H1 (cell line): ENCODE data around the gene C19orf85. TPM values are rescaled to one million over a fixed set of nuclear protein-coding genes. Genes with fewer than 3 reads are reported as not detected.

Experiments
- CTCF ChIA-PET: fragments of 300-600 bp; sonication (Branson Sonifier 250); formaldehyde crosslinking; loops from one replicate; lab custom pipeline; 2021; ENCODE audit not compliant: partially characterized antibody; lab: Charles Lee
- POLR2A ChIA-PET: fragments of 300-600 bp; sonication (Branson Sonifier 250); formaldehyde crosslinking; loops from one replicate; lab custom pipeline; 2021; ENCODE audit warnings: inconsistent platforms; ENCODE audit not compliant: partially characterized antibody; lab: Charles Lee
- DNase-seq, 2 experiments: peaks; one replicate each; pipeline versions ENCODE4 v3.0.0 to v3.0.0-alpha.2; 2010 to 2022; ENCODE audit warnings: low spot score in 2 of 2, low read depth in 1 of 2, mixed read lengths in 1 of 2
- FAIRE-seq: peaks from 2 replicates; lab custom pipeline; 2011; peaks lifted over from hg19 to GRCh38; lab: Jason Lieb, UNC
- H2AFZ ChIP-seq: 2 replicates; pipeline ENCODE4 v1.8.1; 2012; ENCODE audit warnings: low read length, inconsistent platforms
- H2AK5ac ChIP-seq: 2 replicates; pipeline ENCODE4 v1.6.1; 2013; ENCODE audit warnings: low read depth, low read length
- H2BK120ac ChIP-seq: replicated peaks from 2 replicates; pipeline ENCODE3; 2013; ENCODE audit warnings: low read depth, low read length, inconsistent platforms
- H2BK12ac ChIP-seq: 2 replicates; pipeline ENCODE4 v1.6.1; 2013; ENCODE audit warnings: low read depth, low read length
- H2BK15ac ChIP-seq: 2 replicates; pipeline ENCODE4 v1.6.1; 2013; ENCODE audit warnings: low read length
- H2BK20ac ChIP-seq: 2 replicates; pipeline ENCODE4 v1.6.1; 2013; ENCODE audit warnings: low read length
- H2BK5ac ChIP-seq: 2 replicates; pipeline ENCODE4 v1.6.1; 2013; ENCODE audit warnings: low read depth, low read length
- H3K14ac ChIP-seq: 2 replicates; pipeline ENCODE4 v1.6.1; 2013; ENCODE audit warnings: inconsistent platforms; ENCODE audit not compliant: insufficient read length
- H3K18ac ChIP-seq: 2 replicates; pipeline ENCODE4 v1.6.1; 2013; ENCODE audit warnings: low read length; ENCODE audit errors: extremely low read depth
- H3K23ac ChIP-seq: 2 replicates; pipeline ENCODE4 v1.6.1; 2013; ENCODE audit warnings: inconsistent platforms; ENCODE audit not compliant: insufficient read length
- H3K23me2 ChIP-seq: 2 replicates; pipeline ENCODE4 v1.6.1; 2013; ENCODE audit warnings: low read depth, low read length
- H3K27ac ChIP-seq: 2 replicates; pipeline ENCODE4 v1.6.1; 2011; ENCODE audit warnings: low read depth, low read length, inconsistent platforms
- H3K27me3 ChIP-seq, 4 experiments: replicated peaks in 1 of 4; 1 replicate in 1 of 4; 2 replicates in 3 of 4; pipeline versions ENCODE4 v1.6.1 to v1.8.1; 2011 to 2013; ENCODE audit warnings: low read length in 3 of 4, mild to moderate bottlenecking in 3 of 4, inconsistent platforms in 2 of 4, mixed read lengths in 2 of 4, moderate library complexity in 1 of 4; ENCODE audit not compliant: control insufficient read depth in 3 of 4, insufficient read depth in 3 of 4; ENCODE audit errors: extremely low read depth in 1 of 4
- H3K36me3 ChIP-seq, 4 experiments: 2 replicates each; pipeline versions ENCODE4 v1.6.1 to v1.8.1; 2011 to 2013; ENCODE audit warnings: mild to moderate bottlenecking in 4 of 4, low read length in 3 of 4, moderate library complexity in 2 of 4, control low read depth in 1 of 4, inconsistent platforms in 1 of 4; ENCODE audit not compliant: insufficient read depth in 4 of 4, control insufficient read depth in 2 of 4
- H3K4ac ChIP-seq: replicated peaks from 2 replicates; pipeline ENCODE3; 2013; ENCODE audit warnings: low read length, low read depth, mixed read lengths, inconsistent platforms; ENCODE audit not compliant: insufficient read length
- H3K4me1 ChIP-seq, 4 experiments: replicated peaks in 1 of 4; 1 replicate in 1 of 4; 2 replicates in 3 of 4; pipeline versions ENCODE4 v1.6.1 to v1.8.1; 2011 to 2013; ENCODE audit warnings: low read length in 3 of 4, inconsistent platforms in 2 of 4, mixed read lengths in 1 of 4; ENCODE audit not compliant: insufficient read depth in 4 of 4, control insufficient read depth in 3 of 4
- H3K4me2 ChIP-seq, 2 experiments: 2 replicates each; pipeline versions ENCODE4 v1.6.1 to v1.8.1; 2011 to 2013; ENCODE audit warnings: low read depth in 2 of 2, low read length in 2 of 2, control low read depth in 1 of 2, inconsistent platforms in 1 of 2, mild to moderate bottlenecking in 1 of 2; ENCODE audit not compliant: insufficient read depth in 1 of 2
- H3K4me3 ChIP-seq, 4 experiments: fragments of 200-600, 300-600 bp in 1 of 4; sonication (generic), shearing (Covaris generic), sonication (Bioruptor Twin) in 1 of 4; 2 replicates each; pipeline versions ENCODE4 v1.5.1 to v1.8.1; 2011 to 2016; ENCODE audit warnings: low read length in 4 of 4, low read depth in 3 of 4, control low read depth in 2 of 4, inconsistent platforms in 2 of 4, mild to moderate bottlenecking in 2 of 4, mixed read lengths in 1 of 4, moderate library complexity in 1 of 4; ENCODE audit not compliant: insufficient read depth in 2 of 4; ENCODE audit errors: extremely low read depth in 1 of 4
- H3K56ac ChIP-seq: replicated peaks from 2 replicates; pipeline ENCODE3; 2013; ENCODE audit warnings: low read depth, mild to moderate bottlenecking, mixed read lengths, low read length, inconsistent platforms; ENCODE audit not compliant: insufficient read length
- H3K79me1 ChIP-seq: 2 replicates; pipeline ENCODE4 v1.6.1; 2013; ENCODE audit warnings: low read depth, low read length, control low read depth
- H3K79me2 ChIP-seq, 2 experiments: 2 replicates each; pipeline versions ENCODE4 v1.6.1 to v1.8.1; 2012 to 2013; ENCODE audit warnings: low read length in 2 of 2, mild to moderate bottlenecking in 2 of 2, inconsistent platforms in 1 of 2; ENCODE audit not compliant: insufficient read depth in 2 of 2, control insufficient read depth in 1 of 2
- H3K9ac ChIP-seq, 4 experiments: replicated peaks in 1 of 4; 1 replicate in 1 of 4; 2 replicates in 3 of 4; pipeline versions ENCODE4 v1.6.1 to v1.8.1; 2011 to 2013; ENCODE audit warnings: low read depth in 3 of 4, low read length in 3 of 4, control low read depth in 2 of 4, mild to moderate bottlenecking in 2 of 4, moderate library complexity in 2 of 4, inconsistent platforms in 1 of 4; ENCODE audit errors: extremely low read depth in 1 of 4
- H3K9me3 ChIP-seq, 2 experiments: 2 replicates each; pipeline versions ENCODE4 v1.6.1 to v1.8.1; 2012 to 2013; ENCODE audit warnings: mild to moderate bottlenecking in 2 of 2, moderate library complexity in 2 of 2, control low read depth in 1 of 2, inconsistent platforms in 1 of 2, low read depth in 1 of 2, low read length in 1 of 2, mixed read lengths in 1 of 2; ENCODE audit not compliant: insufficient read depth in 2 of 2
- H4K20me1 ChIP-seq, 2 experiments: replicated peaks in 1 of 2; 2 replicates each; pipeline versions ENCODE3 to v1.8.1; 2011 to 2013; ENCODE audit warnings: inconsistent platforms in 2 of 2, low read length in 2 of 2, mild to moderate bottlenecking in 1 of 2; ENCODE audit not compliant: insufficient read depth in 2 of 2, control insufficient read depth in 1 of 2
- H4K5ac ChIP-seq: 2 replicates; pipeline ENCODE4 v1.6.1; 2013; ENCODE audit warnings: low read length, low read depth, mixed read lengths, inconsistent platforms; ENCODE audit not compliant: insufficient read length
- H4K8ac ChIP-seq: 2 replicates; pipeline ENCODE4 v1.8.0; 2013; ENCODE audit warnings: mild to moderate bottlenecking, moderate library complexity, low read length, inconsistent platforms; ENCODE audit not compliant: insufficient read depth; ENCODE audit errors: extremely low read depth
- H4K91ac ChIP-seq: replicated peaks from 2 replicates; pipeline ENCODE3; 2013; ENCODE audit warnings: low read length, mixed read lengths, inconsistent platforms; ENCODE audit not compliant: insufficient read length
- FOSL1 ChIP-seq: IDR thresholded peaks from 2 replicates; pipeline ENCODE4 v1.6.1; 2011; ENCODE audit warnings: mild to moderate bottlenecking, low read depth, low read length, moderate library complexity; ENCODE audit not compliant: insufficient read depth
- GTF2F1 ChIP-seq: IDR thresholded peaks from 2 replicates; pipeline ENCODE4 v1.6.1; 2012; ENCODE audit warnings: low read depth, low read length, improper control_type of control experiment, borderline replicate concordance
- KDM4A ChIP-seq: IDR thresholded peaks from one replicate; pipeline ENCODE4 v1.7.1; 2012; ENCODE audit warnings: low read depth, mild to moderate bottlenecking, moderate library complexity, low read length, inconsistent platforms; ENCODE audit not compliant: severe bottlenecking
- RFX5 ChIP-seq: IDR thresholded peaks from 2 replicates; pipeline ENCODE4 v1.6.1; 2011; ENCODE audit warnings: low read depth, low read length, improper control_type of control experiment, borderline replicate concordance
- WGBS, 2 experiments: shearing (Covaris generic) in 1 of 2; methylation state at CpG; one replicate each; pipeline versions ENCODE4 v1.1.6 to v1.1.7; 2013 to 2015; ENCODE audit warnings: low lambda C conversion rate in 2 of 2, mixed read lengths in 2 of 2, inconsistent platforms in 1 of 2, low coverage in 1 of 2, missing lambda C conversion rate in 1 of 2; ENCODE audit not compliant: insufficient replicate concordance in 2 of 2, insufficient coverage in 1 of 2, insufficient read length in 1 of 2; ENCODE audit errors: extremely low coverage in 1 of 2, missing lambda C conversion rate in 1 of 2; 5-methylcytosine and 5-hydroxymethylcytosine counted together
- polyA plus RNA-seq, 7 experiments: library from polyadenylated mRNA; depleted of rRNA in 3 of 7; stranded (reverse) in 5 of 7; unstranded in 2 of 7; fragments of >200 nt in 5 of 7; fragments of 200-250 nt in 2 of 7; gene quantifications; 1 replicate in 5 of 7; 2 replicates in 1 of 7; 4 replicates in 1 of 7; pipeline versions ENCODE4 v1.2.1 to v1.2.3, GENCODE V29; 2011 to 2013; ENCODE audit warnings: missing spikeins in 2 of 7, mixed read lengths in 2 of 7
- total RNA-seq: library from RNA; stranded (reverse); fragmentation: NEBNext Ultra II Directional; extraction: Animal tissue kit (Norgen Biotek cat#: 25700); gene quantifications from 2 replicates; pipeline ENCODE4 v1.2.1, GENCODE V29; 2021
- TF ChIP-seq, protein P1 (sequence below): IDR thresholded peaks from 2 replicates; pipeline ENCODE4 v1.6.1; 2012; ENCODE audit warnings: low read length, inconsistent platforms
- TF ChIP-seq, protein P2 (sequence below), 3 experiments: IDR thresholded peaks; 1 replicate in 2 of 3; 2 replicates in 1 of 3; pipeline versions ENCODE4 v1.5.1 to v1.6.1; 2011; ENCODE audit warnings: low read length in 3 of 3, mild to moderate bottlenecking in 3 of 3, inconsistent platforms in 2 of 3, low read depth in 1 of 3, moderate library complexity in 1 of 3; ENCODE audit not compliant: insufficient read depth in 1 of 3; ENCODE audit errors: control extremely low read depth in 1 of 3

The C19orf85 gene
- total and polyA plus RNA-seq, 2 of the 8 experiments (the other 6 are each of a cell fraction or from before 2014, with no cell fraction given): 2.2 to 3.2 TPM

DNA sequence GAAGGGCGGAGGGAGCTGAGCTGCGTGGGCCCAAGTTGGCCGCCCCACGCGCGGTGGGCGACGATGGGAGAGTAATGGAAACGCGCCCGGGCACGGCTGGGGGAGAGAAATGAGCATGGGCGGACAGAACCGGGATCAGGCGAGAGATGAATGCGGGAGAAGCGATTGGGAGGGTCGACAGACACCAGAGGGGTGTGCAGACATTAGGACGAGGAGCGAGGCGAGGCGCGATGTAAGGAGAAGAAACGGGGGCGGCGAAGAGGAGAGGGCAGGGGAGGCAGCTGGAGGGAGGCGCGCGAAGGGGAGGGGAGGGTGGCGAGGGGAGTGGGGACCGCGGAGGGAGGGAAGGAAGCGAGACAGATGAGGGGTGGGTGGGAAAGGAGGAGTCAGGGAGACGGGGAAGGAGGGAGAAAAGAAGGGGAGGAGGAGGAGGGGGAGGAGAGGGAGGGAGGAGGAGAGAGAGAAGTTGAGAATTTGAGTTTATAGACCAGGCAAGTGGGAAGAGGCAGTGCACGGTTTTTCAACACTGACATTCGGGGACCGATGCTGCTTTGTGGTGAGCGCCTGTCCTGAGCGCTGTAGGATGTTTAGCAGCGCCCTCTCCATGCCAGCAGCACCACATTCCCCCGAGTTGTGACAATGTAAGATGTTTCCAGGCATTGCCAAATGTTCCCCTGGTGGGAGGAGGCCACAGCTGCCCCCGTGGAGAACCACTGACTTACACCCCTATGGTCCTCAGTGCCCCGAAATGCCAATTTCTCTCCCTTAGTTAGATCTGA, 21.3 kb downstream of the C19orf85 start, which contains the start of gene SHISA7:
SHISA7 (minus strand) TSS at position 256 of the 779 bp plus-strand sequence. CDS start 437 bp downstream, outside the sequence.
- peaks cover 49 to 96% (median 86%) of the 10 kb centered on the region in 4 experiments for H3K27me3 ChIP-seq
- H3K9me3 ChIP-seq: no peaks in the 10 kb centered on the region
- ChIA-PET POLR2A (interaction anchor here (1.0 to 4.4 kb wide), 4 partner anchors 10 to 183 kb away, joined by 3 to 21 read pairs (median 6); partner anchors contain the start of genes UBE2S and ZNF628), CTCF (interaction anchor here (0.6 to 2.5 kb wide), 5 partner anchors 10 to 1304 kb away, joined by 3 to 13 read pairs (median 4); no protein-coding TSS in a partner anchor)
- H2BK5ac ChIP-seq: no peak within 1 kb of the TSS
- H4K8ac ChIP-seq: peak within 1 kb of the TSS; percentile 14; the same call in 1 of the 2 replicates
- peak within 1 kb of the TSS; percentile 82 to 92 for H3K4me2 ChIP-seq
- no peak within 1 kb of the TSS for H2AFZ ChIP-seq
- peaks cover 6 to 19% (median 9%) of the 10 kb centered on the region in 4 experiments; a peak in 6 of 7 replicates for H3K4me1 ChIP-seq
- H3K56ac ChIP-seq: no peak within 1 kb of the TSS
- no peaks in the 10 kb centered on the region for H3K36me3 ChIP-seq
- H3K4me3 ChIP-seq: peak within 1 kb of the TSS in 2 of 4 experiments; percentile 18 to 65; a peak in 3 of 8 replicates
- no peak within 1 kb of the TSS for H2BK120ac ChIP-seq
- DNase-seq (peak in 1 of 2 experiments; percentile 58), FAIRE-seq (no peak)
- H3K14ac ChIP-seq: no peak within 1 kb of the TSS
- no peak within 1 kb of the TSS for H3K4ac ChIP-seq
- no peaks in the 10 kb centered on the region for H3K79me1 ChIP-seq
- no peak within 1 kb of the TSS for H2BK15ac ChIP-seq
- no peak within 1 kb of the TSS for H4K91ac ChIP-seq
- WGBS, 2 experiments: 6% methylated on average over 28 of the region's 43 CpGs; no CpG with 5 or more reads in 1 of the 2 experiments
- H2AK5ac ChIP-seq: no peak within 1 kb of the TSS
- H4K5ac ChIP-seq: no peak within 1 kb of the TSS
- no peak within 1 kb of the TSS for H3K23ac ChIP-seq
- no peak within 1 kb of the TSS for H3K18ac ChIP-seq
- H4K20me1 ChIP-seq: peaks cover 3 to 21% of the 10 kb centered on the region in 2 experiments
- no peaks in the 10 kb centered on the region for H3K79me2 ChIP-seq
- H3K23me2 ChIP-seq: peaks cover 19% of the 10 kb centered on the region; the same call in 1 of the 2 replicates
- H2BK12ac ChIP-seq: no peak within 1 kb of the TSS
- H3K27ac ChIP-seq: no peak within 1 kb of the TSS
- H3K9ac ChIP-seq: no peak within 1 kb of the TSS
- no peak within 1 kb of the TSS for H2BK20ac ChIP-seq
- TF ChIP-seq GTF2F1 (no peak), KDM4A (no peak), RFX5 (no peak), FOSL1 (no peak)
- TF ChIP-seq, protein P1, sequence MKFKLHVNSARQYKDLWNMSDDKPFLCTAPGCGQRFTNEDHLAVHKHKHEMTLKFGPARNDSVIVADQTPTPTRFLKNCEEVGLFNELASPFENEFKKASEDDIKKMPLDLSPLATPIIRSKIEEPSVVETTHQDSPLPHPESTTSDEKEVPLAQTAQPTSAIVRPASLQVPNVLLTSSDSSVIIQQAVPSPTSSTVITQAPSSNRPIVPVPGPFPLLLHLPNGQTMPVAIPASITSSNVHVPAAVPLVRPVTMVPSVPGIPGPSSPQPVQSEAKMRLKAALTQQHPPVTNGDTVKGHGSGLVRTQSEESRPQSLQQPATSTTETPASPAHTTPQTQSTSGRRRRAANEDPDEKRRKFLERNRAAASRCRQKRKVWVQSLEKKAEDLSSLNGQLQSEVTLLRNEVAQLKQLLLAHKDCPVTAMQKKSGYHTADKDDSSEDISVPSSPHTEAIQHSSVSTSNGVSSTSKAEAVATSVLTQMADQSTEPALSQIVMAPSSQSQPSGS: no peak
- TF ChIP-seq, protein P2, sequence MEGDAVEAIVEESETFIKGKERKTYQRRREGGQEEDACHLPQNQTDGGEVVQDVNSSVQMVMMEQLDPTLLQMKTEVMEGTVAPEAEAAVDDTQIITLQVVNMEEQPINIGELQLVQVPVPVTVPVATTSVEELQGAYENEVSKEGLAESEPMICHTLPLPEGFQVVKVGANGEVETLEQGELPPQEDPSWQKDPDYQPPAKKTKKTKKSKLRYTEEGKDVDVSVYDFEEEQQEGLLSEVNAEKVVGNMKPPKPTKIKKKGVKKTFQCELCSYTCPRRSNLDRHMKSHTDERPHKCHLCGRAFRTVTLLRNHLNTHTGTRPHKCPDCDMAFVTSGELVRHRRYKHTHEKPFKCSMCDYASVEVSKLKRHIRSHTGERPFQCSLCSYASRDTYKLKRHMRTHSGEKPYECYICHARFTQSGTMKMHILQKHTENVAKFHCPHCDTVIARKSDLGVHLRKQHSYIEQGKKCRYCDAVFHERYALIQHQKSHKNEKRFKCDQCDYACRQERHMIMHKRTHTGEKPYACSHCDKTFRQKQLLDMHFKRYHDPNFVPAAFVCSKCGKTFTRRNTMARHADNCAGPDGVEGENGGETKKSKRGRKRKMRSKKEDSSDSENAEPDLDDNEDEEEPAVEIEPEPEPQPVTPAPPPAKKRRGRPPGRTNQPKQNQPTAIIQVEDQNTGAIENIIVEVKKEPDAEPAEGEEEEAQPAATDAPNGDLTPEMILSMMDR (IDR thresholded peaks at IDR 0.05; ENCODE audit: control extremely low read depth in 1 of 3, insufficient read depth in 1 of 3, low read depth in 1 of 3, low read length in 3 of 3): no peak
